ENCODE data around the gene CDKN2B. TPM values are rescaled to one million over a fixed set of nuclear protein-coding genes. Genes with fewer than 3 reads are reported as not detected.
"Not testable (repeated sequence)": the region's sequence is repeated elsewhere in the genome, so short reads cannot be mapped to it uniquely, and the experiment has no call there.

CDKN2B gene
- total RNA-seq, 2 experiments from 2014 or later: not detected

GRCh38 chr9:21967702-21968101, 41.4 kb downstream of the CDKN2B start:
- ChIA-PET POLR2A (interaction anchor here (0.8 kb wide), 1 partner anchor 26 kb away, joined by 3 read pairs; the partner anchor contains the start of gene CDKN2A), CTCF (interaction anchor here (1.0 to 3.3 kb wide), 4 partner anchors 12 to 40 kb away, joined by 3 to 27 read pairs (median 5); partner anchors contain the start of gene CDKN2B)
- intact Hi-C loops (cut with DNase I, micrococcal nuclease): loop anchor here (1.0 to 5.0 kb wide), 3 partner anchors 13 to 1855 kb away; no protein-coding TSS in a partner anchor
- no peak overlapping the region for H3K27ac Mint-ChIP-seq
- peaks cover 21% of the 10 kb centered on the region for H3K9me3 Mint-ChIP-seq (ENCODE audit: low read depth)
- H3K4me1 Mint-ChIP-seq: peaks cover 26% of the 10 kb centered on the region
- ATAC-seq (no peak), DNase-seq (no peak)
- peaks cover 89% of the 10 kb centered on the region for H3K27me3 Mint-ChIP-seq
- no peak overlapping the region for H3K4me3 Mint-ChIP-seq
- peaks cover 10% of the 10 kb centered on the region for H3K36me3 Mint-ChIP-seq (ENCODE audit: low read depth)

DNA sequence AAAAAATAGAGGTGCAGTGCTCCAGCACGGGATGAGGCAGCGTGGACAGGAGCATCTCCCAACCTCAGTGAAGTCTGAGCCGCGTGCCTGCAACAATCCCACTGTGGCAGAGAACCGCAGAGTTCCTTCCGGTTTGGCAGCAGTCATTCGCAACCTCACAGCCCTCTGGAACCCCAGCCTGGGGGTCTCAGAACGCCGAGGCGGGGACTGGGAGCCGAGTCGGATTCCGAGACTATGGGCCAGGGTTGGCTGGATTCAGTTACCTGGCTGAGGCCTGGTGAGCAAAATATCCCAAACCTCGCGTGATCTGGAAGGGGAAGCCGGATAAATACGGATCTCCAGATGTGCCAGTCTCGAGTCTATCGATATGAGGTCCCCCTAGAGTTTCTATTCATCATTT, 41.9 kb downstream of the CDKN2B start:
- DNase-seq (no peak), ATAC-seq (no peak)
- H3K4me3 Mint-ChIP-seq: no peak overlapping the region
- no peak overlapping the region for H3K27ac Mint-ChIP-seq
- intact Hi-C loops (cut with DNase I, micrococcal nuclease): loop anchor here (2.0 to 5.0 kb wide), 2 partner anchors 14 to 1855 kb away; no protein-coding TSS in a partner anchor
- peaks cover 23% of the 10 kb centered on the region for H3K9me3 Mint-ChIP-seq (ENCODE audit: low read depth)
- peaks cover 26% of the 10 kb centered on the region for H3K4me1 Mint-ChIP-seq
- peaks cover 88% of the 10 kb centered on the region for H3K27me3 Mint-ChIP-seq
- ChIA-PET CTCF (interaction anchor here (1.8 to 3.3 kb wide), 2 partner anchors 13 to 41 kb away, joined by 4 to 27 read pairs; partner anchors contain the start of gene CDKN2B), POLR2A (no interaction called here)
- H3K36me3 Mint-ChIP-seq (ENCODE audit: low read depth): peaks cover 10% of the 10 kb centered on the region

- ATAC-seq (no peak), DNase-seq (no peak)
- CTCF ChIA-PET: interaction anchor here (1.2 kb wide), 1 partner anchor 35 kb away, joined by 3 read pairs; no protein-coding TSS in a partner anchor
- H3K9me3 Mint-ChIP-seq (ENCODE audit: low read depth): peaks cover 22% of the 10 kb centered on the region
- POLR2A ChIA-PET: no interaction called here
- H3K36me3 Mint-ChIP-seq (ENCODE audit: low read depth): peaks cover 10% of the 10 kb centered on the region
- peaks cover 25% of the 10 kb centered on the region for H3K4me1 Mint-ChIP-seq
- no peak overlapping the region for H3K27ac Mint-ChIP-seq
- H3K27me3 Mint-ChIP-seq: peaks cover 87% of the 10 kb centered on the region
- H3K4me3 Mint-ChIP-seq: peak overlapping the region; percentile 53
- intact Hi-C loops (cut with DNase I, micrococcal nuclease): loop anchor here (2.0 to 5.0 kb wide), 2 partner anchors 15 to 1856 kb away; no protein-coding TSS in a partner anchor
Observed at GRCh38 chr9:21966140-21966851, 42.8 kb downstream of the CDKN2B start.

DNA sequence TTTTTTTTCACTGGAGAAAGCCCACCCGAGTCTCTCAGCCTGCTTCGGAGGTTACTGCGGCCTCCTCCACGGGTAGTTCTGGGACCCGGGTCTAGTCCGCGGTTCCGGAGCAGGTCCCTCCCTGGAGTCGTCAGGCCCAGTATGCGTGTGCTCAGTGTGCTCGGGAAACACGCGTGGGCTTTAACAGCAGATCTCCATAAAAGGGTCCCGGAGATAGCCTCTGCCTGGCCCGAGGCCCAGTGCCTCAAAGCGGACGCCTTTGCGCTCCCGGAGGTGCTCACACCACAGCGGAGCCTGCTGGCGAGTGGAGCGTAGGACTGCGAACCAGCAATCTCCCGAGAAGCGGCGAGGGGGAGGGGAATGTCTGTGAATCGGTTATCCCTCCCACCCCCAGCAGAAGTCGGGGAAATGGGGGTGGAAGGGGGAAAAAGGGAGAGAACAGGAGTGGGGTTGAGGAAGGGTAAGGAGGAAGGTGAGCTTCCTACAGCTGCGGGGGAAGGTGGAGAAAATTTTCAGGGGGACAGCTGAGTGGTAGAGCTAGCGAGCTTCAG, 43.6 kb downstream of the CDKN2B start:
- peaks cover 85% of the 10 kb centered on the region for H3K27me3 Mint-ChIP-seq
- H3K4me3 Mint-ChIP-seq: peak overlapping the region; percentile 53
- peaks cover 8% of the 10 kb centered on the region for H3K36me3 Mint-ChIP-seq (ENCODE audit: low read depth)
- ATAC-seq (peak; percentile 84), DNase-seq (peak; percentile 75)
- H3K27ac Mint-ChIP-seq: peak overlapping the region; percentile 5
- peaks cover 24% of the 10 kb centered on the region for H3K4me1 Mint-ChIP-seq
- ChIA-PET POLR2A (no interaction called here), CTCF (interaction anchor here (0.6 to 1.2 kb wide), 2 partner anchors 32 to 36 kb away, joined by 3 read pairs; no protein-coding TSS in a partner anchor)
- intact Hi-C loops (cut with DNase I, micrococcal nuclease): loop anchor here (1.0 to 5.0 kb wide), 5 partner anchors 39 to 1857 kb away; partner anchors contain the start of gene CDKN2B (in 1 of the 2)
- H3K9me3 Mint-ChIP-seq (ENCODE audit: low read depth): peaks cover 20% of the 10 kb centered on the region

GRCh38 chr9:21964925-21965385, 44.1 kb downstream of the CDKN2B start:
- Mint-ChIP-seq H3K9me3 (ENCODE audit: low read depth) (peaks cover 18% of the 10 kb centered on the region), H3K36me3 (ENCODE audit: low read depth) (peaks cover 8% of the 10 kb centered on the region), H3K27ac (no peak overlapping the region), H3K4me1 (peaks cover 22% of the 10 kb centered on the region), H3K27me3 (peaks cover 83% of the 10 kb centered on the region), H3K4me3 (peak overlapping the region; percentile 53)
- DNase-seq (peak; percentile 75), ATAC-seq (peak; percentile 63)
- POLR2A ChIA-PET: no interaction called here
- CTCF ChIA-PET: interaction anchor here (0.6 kb wide), 1 partner anchor 151 kb away, joined by 3 read pairs; no protein-coding TSS in a partner anchor
- intact Hi-C loops (cut with DNase I, micrococcal nuclease): loop anchor here (1.0 to 5.0 kb wide), 6 partner anchors 40 to 1857 kb away; partner anchors contain the start of gene CDKN2B (in 1 of the 2)

- no peak overlapping the region for H3K4me3 Mint-ChIP-seq
- H3K27me3 Mint-ChIP-seq: peaks cover 56% of the 10 kb centered on the region
- intact Hi-C loops (cut with DNase I, micrococcal nuclease): loop anchor here in 1 of 2 experiments (5.0 kb wide), 1 partner anchor 281 kb away; no protein-coding TSS in a partner anchor
- no peak for ATAC-seq
- ChIA-PET CTCF (interaction anchor here (0.9 kb wide), 1 partner anchor 47 kb away, joined by 4 read pairs; the partner anchor contains the start of gene CDKN2B), POLR2A (no interaction called here)
- H3K36me3 Mint-ChIP-seq (ENCODE audit: low read depth): peaks cover 2% of the 10 kb centered on the region
- no peak for DNase-seq
- H3K9me3 Mint-ChIP-seq (ENCODE audit: low read depth): peaks cover 9% of the 10 kb centered on the region
- H3K4me1 Mint-ChIP-seq: peaks cover 15% of the 10 kb centered on the region
- no peak overlapping the region for H3K27ac Mint-ChIP-seq
Observed at GRCh38 chr9:21961569-21961968, 47.5 kb downstream of the CDKN2B start.

DNA sequence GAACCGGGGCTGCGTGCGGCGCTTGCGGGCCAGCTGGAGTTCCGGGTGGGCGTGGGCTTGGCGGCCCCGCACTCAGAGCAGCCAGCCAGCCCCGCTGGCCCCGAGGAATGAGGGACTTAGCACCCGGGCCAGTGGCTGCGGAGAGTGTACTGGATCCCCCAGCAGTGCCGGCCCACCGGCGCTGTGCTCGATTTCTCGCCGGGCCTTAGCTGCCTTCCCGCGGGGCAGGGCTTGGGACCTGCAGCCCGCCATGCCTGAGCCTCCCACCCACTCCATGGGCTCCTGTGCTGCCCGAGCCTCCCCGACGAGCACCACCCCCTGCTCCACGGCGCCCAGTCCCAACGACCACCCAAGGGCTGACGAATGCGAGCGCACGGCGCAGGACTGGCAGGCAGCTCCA, 49.8 kb downstream of the CDKN2B start:
- ATAC-seq; H3K4me1 Mint-ChIP-seq; H3K9me3 Mint-ChIP-seq (ENCODE audit: low read depth); POLR2A ChIA-PET; CTCF ChIA-PET; DNase-seq; H3K36me3 Mint-ChIP-seq (ENCODE audit: low read depth); H3K27ac Mint-ChIP-seq; H3K4me3 Mint-ChIP-seq: not testable (repeated sequence)
- peaks cover 38% of the 10 kb centered on the region for H3K27me3 Mint-ChIP-seq
- intact Hi-C loops (cut with DNase I, micrococcal nuclease): loop anchor here in 1 of 2 experiments (10.0 kb wide), 1 partner anchor 94 kb away; no protein-coding TSS in a partner anchor

DNA sequence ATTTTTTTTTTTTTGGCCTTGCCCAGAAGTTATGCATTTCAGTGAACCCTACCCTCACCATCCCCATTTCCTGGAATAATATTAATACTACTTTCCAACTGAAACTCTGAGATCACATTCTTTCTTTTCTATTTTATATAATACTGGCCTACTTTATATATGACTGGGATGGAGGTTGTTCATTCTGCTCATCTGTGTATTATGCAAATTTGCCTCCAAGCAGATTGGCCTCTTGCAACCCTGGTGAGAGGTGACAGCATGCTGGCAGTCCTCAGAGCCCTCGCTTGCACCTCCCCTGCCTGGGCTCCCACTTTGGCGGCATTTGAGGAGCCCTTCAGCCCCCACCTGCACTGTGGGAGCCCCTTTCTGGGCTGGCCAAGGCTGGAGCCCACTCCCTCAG, 50.3 kb downstream of the CDKN2B start:
- Mint-ChIP-seq H3K27ac (no peak overlapping the region), H3K4me3 (no peak overlapping the region), H3K27me3 (peaks cover 35% of the 10 kb centered on the region), H3K9me3 (ENCODE audit: low read depth) (peaks cover 9% of the 10 kb centered on the region), H3K36me3 (ENCODE audit: low read depth) (peaks cover 2% of the 10 kb centered on the region), H3K4me1 (no peaks in the 10 kb centered on the region)
- ATAC-seq: peak; percentile 81
- ChIA-PET POLR2A (no interaction called here), CTCF (no interaction called here)
- intact Hi-C loops (cut with DNase I, micrococcal nuclease): loop anchor here in 1 of 2 experiments (10.0 kb wide), 1 partner anchor 94 kb away; no protein-coding TSS in a partner anchor
- DNase-seq: no peak

Other genes with a start within 250 kb of the CDKN2B start
- gene MTAP, start 206.7 kb downstream of the CDKN2B start, total RNA-seq: 10 to 100 TPM; 59.6 to 77.0 TPM
- gene CDKN2A, start 14.9 kb downstream of the CDKN2B start, total RNA-seq: 1 to 10 TPM in 1 of 2 experiments, under 1 TPM in 1; 0.86 to 1.6 TPM
- under 1 TPM; 0.21 to 0.23 TPM for gene CDKN2B-AS1, start 14.5 kb downstream of the CDKN2B start, total RNA-seq